Kidney (tissue), 14 donors: ENCODE data around the gene DDX10. TPM values are rescaled to one million over a fixed set of nuclear protein-coding genes. Genes with fewer than 3 reads are reported as not detected.

ENCODE experiments used
- DNase-seq, 5 donors: peaks; one replicate each; pipeline ENCODE4 v3.0.0-alpha.2; 2013 to 2020
- FAIRE-seq: peaks from 2 replicates; lab custom pipeline; 2012; peaks lifted over from hg19 to GRCh38; lab: Jason Lieb, UNC
- H3K27ac ChIP-seq, 2 donors: one replicate each; pipeline ENCODE4 v1.7.0; 2013; ENCODE audit warnings: low read depth in 2 of 2, low read length in 2 of 2, inconsistent platforms in 1 of 2
- H3K27me3 ChIP-seq: one replicate; pipeline ENCODE4 v1.7.1; 2013; ENCODE audit warnings: low read length, inconsistent platforms; ENCODE audit not compliant: control insufficient read depth, insufficient read depth
- H3K36me3 ChIP-seq, 3 donors: one replicate each; pipeline versions ENCODE4 v1.7.0 to v1.7.1; 2013; ENCODE audit warnings: low read length in 3 of 3, control low read depth in 1 of 3, inconsistent platforms in 1 of 3; ENCODE audit not compliant: insufficient read depth in 3 of 3, control insufficient read depth in 2 of 3
- H3K4me1 ChIP-seq, 3 donors: one replicate each; pipeline versions ENCODE4 v1.7.0 to v1.7.1; 2013; ENCODE audit warnings: low read length in 3 of 3, inconsistent platforms in 1 of 3, low read depth in 1 of 3; ENCODE audit not compliant: control insufficient read depth in 2 of 3, insufficient read depth in 2 of 3
- H3K4me3 ChIP-seq, 3 donors: one replicate each; pipeline versions ENCODE4 v1.7.0 to v1.8.1; 2013; ENCODE audit warnings: low read length in 3 of 3, control low read depth in 1 of 3, inconsistent platforms in 1 of 3
- H3K9ac ChIP-seq, 3 donors: one replicate each; pipeline versions ENCODE4 v1.7.0 to v1.7.1; 2013; ENCODE audit warnings: low read length in 3 of 3, control low read depth in 1 of 3, inconsistent platforms in 1 of 3
- H3K9me3 ChIP-seq, 3 donors: one replicate each; pipeline versions ENCODE4 v1.7.0 to v1.7.1; 2013; ENCODE audit warnings: low read length in 3 of 3, control low read depth in 1 of 3, inconsistent platforms in 1 of 3; ENCODE audit not compliant: control insufficient read depth in 2 of 3, insufficient read depth in 1 of 3
- intact Hi-C: fragments of 100-400 bp; cut with DNase I; formaldehyde crosslinking; loops from one replicate; pipeline ENCODE4 v1.11.1; 2022
- polyA plus RNA-seq: library from polyadenylated mRNA; stranded (reverse); fragments of 350-450 nt; fragmentation: Illumina TruSeq; extraction: RNeasy Lipid Tissue Mini Kit (QIAGEN cat#74804); gene quantifications from one replicate; pipeline ENCODE4 v1.2.3, GENCODE V29; 2014; ENCODE audit warnings: low read depth, low replicate concordance; ENCODE audit not compliant: insufficient read depth
- total RNA-seq: library from RNA; stranded (reverse); fragmentation: NEBNext Ultra II Directional; extraction: Animal tissue kit (Norgen Biotek cat#: 25700); gene quantifications from one replicate; pipeline ENCODE4 v1.2.1, GENCODE V29; 2021
- TF ChIP-seq, protein P1 (sequence below): IDR thresholded peaks from 3 replicates; pipeline ENCODE4 v1.5.1; 2012; ENCODE audit warnings: mild to moderate bottlenecking, moderate library complexity, borderline replicate concordance; ENCODE audit not compliant: insufficient read depth; ENCODE audit errors: extremely low read depth
- donor health status: control.
- donor health status: control.
- donor health status: control.
- donor health status: control.
- donor health status: control.
- donor health status: DM: yes; HTN: yes; CAD: no.
- donor health status: Normal renal cell carcinoma (clear cell type).

The DDX10 gene
- total and polyA plus RNA-seq, 2 donors from 2014 or later: 24.8 to 79.2 TPM

DNA sequence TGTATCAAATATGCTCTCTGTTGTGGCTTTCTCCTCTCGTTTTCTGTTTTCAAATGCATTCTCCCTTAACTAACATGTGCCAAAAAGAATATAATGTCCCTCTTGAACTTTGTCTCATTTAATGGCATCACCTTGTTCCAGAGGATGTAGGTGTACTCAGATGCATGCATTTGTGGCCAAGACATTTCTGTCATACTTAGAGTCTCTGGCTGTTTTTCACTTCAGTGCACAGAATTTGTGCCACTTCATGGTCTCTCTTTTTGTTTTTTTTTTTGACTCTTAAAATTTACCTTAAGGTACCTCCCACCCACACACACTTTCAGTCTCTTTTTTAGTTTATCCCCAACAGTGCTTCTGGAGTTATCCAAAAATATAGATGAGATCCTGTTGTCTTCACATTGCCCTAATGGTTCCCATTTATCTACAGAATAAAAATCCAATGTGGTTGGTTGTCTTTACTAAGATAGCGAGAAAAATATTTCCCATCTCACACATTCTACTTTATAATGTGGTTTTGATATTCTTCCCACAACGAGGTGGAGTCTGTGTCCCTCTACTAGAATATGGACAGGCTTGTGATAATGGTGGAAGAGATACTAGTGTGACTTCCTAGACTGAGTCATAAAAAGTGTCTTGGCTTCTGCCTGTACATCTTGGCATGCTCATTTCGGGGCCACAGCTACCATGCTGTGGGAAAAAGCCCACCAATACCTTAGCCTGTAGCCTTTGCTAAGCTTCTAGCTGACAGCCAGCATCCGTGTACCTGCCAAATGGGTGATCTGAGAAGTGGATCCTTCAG is 125.8 kb downstream of the DDX10 start:
- FAIRE-seq: no peak
- Histone ChIP-seq H3K27me3 (no peaks in the 10 kb centered on the region), H3K27ac (no peak overlapping the region), H3K4me1 (peaks cover 0 to 2% (median 0%) of the 10 kb centered on the region in 3 donors), H3K4me3 (no peak overlapping the region), H3K9me3 (no peaks in the 10 kb centered on the region), H3K9ac (no peak overlapping the region), H3K36me3 (no peaks in the 10 kb centered on the region)
- no peak for DNase-seq
- TF ChIP-seq, protein P1, sequence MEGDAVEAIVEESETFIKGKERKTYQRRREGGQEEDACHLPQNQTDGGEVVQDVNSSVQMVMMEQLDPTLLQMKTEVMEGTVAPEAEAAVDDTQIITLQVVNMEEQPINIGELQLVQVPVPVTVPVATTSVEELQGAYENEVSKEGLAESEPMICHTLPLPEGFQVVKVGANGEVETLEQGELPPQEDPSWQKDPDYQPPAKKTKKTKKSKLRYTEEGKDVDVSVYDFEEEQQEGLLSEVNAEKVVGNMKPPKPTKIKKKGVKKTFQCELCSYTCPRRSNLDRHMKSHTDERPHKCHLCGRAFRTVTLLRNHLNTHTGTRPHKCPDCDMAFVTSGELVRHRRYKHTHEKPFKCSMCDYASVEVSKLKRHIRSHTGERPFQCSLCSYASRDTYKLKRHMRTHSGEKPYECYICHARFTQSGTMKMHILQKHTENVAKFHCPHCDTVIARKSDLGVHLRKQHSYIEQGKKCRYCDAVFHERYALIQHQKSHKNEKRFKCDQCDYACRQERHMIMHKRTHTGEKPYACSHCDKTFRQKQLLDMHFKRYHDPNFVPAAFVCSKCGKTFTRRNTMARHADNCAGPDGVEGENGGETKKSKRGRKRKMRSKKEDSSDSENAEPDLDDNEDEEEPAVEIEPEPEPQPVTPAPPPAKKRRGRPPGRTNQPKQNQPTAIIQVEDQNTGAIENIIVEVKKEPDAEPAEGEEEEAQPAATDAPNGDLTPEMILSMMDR: no peak
- intact Hi-C loops: no loop called here

DNA sequence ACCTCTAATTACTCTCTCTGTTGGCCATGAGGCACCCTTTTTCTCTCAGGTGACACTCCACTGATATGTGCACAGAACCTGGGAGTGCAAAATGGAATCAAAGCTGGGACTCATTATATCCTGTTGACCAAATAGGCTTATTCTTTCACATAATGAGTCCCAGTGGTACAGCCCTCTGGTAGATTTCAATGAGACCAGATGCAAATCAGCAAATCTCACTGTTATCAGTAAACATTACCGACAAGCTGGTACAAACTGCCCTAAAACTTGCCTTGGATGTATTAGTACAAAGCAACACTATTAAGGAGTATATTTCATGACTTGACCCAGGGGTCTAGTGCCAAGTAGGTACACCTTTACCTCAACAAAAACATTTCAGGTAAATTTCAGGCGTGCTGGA is 128.3 kb downstream of the DDX10 start:
- TF ChIP-seq, protein P1: no peak
- no peaks in the 10 kb centered on the region for H3K27me3 ChIP-seq
- no peaks in the 10 kb centered on the region for H3K9me3 ChIP-seq
- peaks cover 0 to 2% (median 0%) of the 10 kb centered on the region in 3 donors for H3K4me1 ChIP-seq
- intact Hi-C loops: no loop called here
- no peaks in the 10 kb centered on the region for H3K36me3 ChIP-seq
- no peak overlapping the region for H3K9ac ChIP-seq
- DNase-seq: no peak
- no peak overlapping the region for H3K4me3 ChIP-seq
- H3K27ac ChIP-seq: no peak overlapping the region
- FAIRE-seq: no peak

DNA sequence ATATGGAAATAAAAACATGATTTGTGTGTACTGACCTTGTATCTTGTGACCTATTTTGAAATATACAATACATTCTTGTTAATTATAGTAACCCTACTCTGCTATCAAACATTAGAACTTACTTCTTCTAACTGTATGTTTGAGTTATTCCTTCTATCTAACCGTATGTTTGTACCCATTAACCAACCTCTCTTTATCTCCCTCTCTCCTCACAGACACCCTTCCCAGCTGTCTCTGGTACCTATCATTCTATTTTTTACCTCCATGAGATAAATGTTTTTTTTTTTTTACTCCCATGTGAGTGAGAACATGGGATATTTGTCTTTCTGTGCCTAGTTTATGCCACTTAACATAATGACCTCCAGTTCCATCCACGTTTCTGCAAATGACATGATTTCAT is 128.7 kb downstream of the DDX10 start:
- Histone ChIP-seq H3K9ac (no peak overlapping the region), H3K9me3 (no peaks in the 10 kb centered on the region), H3K4me3 (no peak overlapping the region), H3K4me1 (peaks cover 0 to 2% (median 0%) of the 10 kb centered on the region in 3 donors), H3K27ac (no peak overlapping the region), H3K27me3 (no peaks in the 10 kb centered on the region), H3K36me3 (no peaks in the 10 kb centered on the region)
- TF ChIP-seq, protein P1: no peak
- intact Hi-C loops: no loop called here
- FAIRE-seq: no peak
- DNase-seq: no peak
